HG03196 (cell line): ENCODE measurements around the gene EDDM3A.

Experiments used
- ATAC-seq: cut with Tn5 transposase; IDR thresholded peaks from one replicate; pipeline ENCODE4 v1.9.1; 2021; ENCODE audit not compliant: unreplicated experiment

Gene EDDM3A

DNA sequence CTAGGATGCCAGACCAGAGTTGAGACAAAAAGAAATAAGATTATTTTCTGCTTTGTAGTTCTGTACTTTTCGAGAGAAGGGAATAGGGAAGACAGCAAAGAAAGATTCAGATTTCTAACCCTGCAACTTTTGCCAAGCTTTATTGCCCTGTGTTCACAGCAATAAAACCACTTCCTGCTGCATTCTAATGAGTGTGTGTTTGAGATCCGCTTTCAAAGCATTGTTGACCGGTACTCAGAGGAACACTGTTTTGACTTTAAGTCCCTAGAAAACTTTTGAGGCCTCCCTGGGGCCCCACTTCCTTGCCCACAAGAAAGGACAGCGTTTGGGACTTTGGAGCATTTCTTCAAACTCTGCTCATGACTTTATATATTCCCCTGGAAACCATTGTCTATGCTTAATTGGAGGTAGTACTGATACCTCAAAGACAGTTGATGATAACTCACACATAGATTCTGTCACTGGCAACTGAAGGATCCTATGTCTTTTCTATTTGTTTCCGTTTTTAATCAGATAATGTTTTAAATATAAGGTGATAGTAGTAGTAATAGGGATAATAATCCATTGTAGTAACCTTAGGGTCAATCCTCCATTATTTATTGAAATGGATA, 36.7 kb downstream of the EDDM3A start:
- peak; percentile 57 for ATAC-seq

GRCh38 chr14:20787025-20787424, 41.3 kb downstream of the EDDM3A start:
- ATAC-seq: no peak

GRCh38 chr14:20789230-20789813, 43.6 kb downstream of the EDDM3A start:
- no peak for ATAC-seq

- ATAC-seq: no peak
Measured at GRCh38 chr14:20790464-20791116, 44.9 kb downstream of the EDDM3A start.

DNA sequence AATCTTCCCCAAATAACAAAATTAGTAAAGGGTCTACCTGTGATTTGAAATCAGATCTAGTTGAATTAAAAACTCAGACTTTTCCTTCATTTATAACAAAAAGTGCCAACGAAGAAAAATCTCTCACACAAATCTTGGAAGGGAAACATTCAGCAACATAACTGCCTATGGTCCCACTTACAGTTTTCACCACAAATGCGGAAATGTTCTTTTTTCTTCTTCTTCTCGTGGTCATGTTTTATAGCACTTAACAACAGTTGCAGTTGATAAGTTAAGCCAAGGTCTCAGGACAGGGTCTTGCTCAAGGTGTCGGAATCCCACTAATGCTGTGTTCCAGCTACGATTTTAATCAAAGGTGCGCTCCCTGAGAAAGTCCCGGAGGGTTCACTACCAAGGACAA, 45.5 kb downstream of the EDDM3A start:
- no peak for ATAC-seq

- ATAC-seq: no peak
Measured at GRCh38 chr14:20791597-20791996, 45.9 kb downstream of the EDDM3A start.

GRCh38 chr14:20792556-20792955, 46.9 kb downstream of the EDDM3A start:
- no peak for ATAC-seq

- ATAC-seq: no peak
Measured at GRCh38 chr14:20794644-20795369, 49.1 kb downstream of the EDDM3A start.

DNA sequence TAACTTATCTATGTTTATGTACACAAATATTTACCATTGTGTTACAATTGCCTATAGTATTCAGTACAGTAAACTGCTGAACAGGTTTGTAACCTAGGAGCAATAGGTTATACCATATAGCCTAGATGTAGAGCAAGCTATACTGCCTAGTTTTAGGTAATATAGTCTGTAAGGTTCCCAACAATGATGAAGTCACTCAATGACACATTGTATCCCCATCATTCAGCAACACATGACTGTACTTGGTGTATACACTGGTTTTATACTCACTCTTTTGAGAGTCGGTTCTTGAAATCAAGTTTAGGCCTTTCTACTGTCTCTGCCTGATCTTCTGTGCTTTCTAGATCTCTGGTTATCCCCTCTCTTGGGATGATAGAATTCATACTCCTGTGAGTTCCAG, 51.5 kb downstream of the EDDM3A start:
- ATAC-seq: no peak
